Mucosa of rectum (tissue), 2 donors: ENCODE measurements around the gene OR5K3.
"Not testable (repeated sequence)": the region's sequence is repeated elsewhere in the genome, so short reads cannot be mapped to it uniquely, and the experiment has no call there.

Experiments
- H3K27ac ChIP-seq, 2 donors: one replicate each; pipeline ENCODE4 v1.7.0; 2013; ENCODE audit warnings: inconsistent platforms in 2 of 2, low read depth in 2 of 2, low read length in 2 of 2
- H3K27me3 ChIP-seq, 2 donors: one replicate each; pipeline ENCODE4 v1.7.0; 2013; ENCODE audit warnings: low read length in 2 of 2; ENCODE audit not compliant: control insufficient read depth in 2 of 2, insufficient read depth in 2 of 2
- H3K36me3 ChIP-seq, 2 donors: one replicate each; pipeline ENCODE4 v1.7.0; 2013; ENCODE audit warnings: low read length in 2 of 2; ENCODE audit not compliant: control insufficient read depth in 2 of 2, insufficient read depth in 2 of 2
- H3K4me1 ChIP-seq, 2 donors: one replicate each; pipeline ENCODE4 v1.7.0; 2013; ENCODE audit warnings: low read length in 2 of 2, mild to moderate bottlenecking in 1 of 2; ENCODE audit not compliant: control insufficient read depth in 2 of 2, insufficient read depth in 2 of 2
- H3K4me3 ChIP-seq, 2 donors: one replicate each; pipeline ENCODE4 v1.7.0; 2013; ENCODE audit warnings: low read length in 2 of 2
- H3K9ac ChIP-seq, 2 donors: one replicate each; pipeline ENCODE4 v1.7.0; 2013; ENCODE audit warnings: low read length in 2 of 2, low read depth in 1 of 2, mild to moderate bottlenecking in 1 of 2
- H3K9me3 ChIP-seq, 2 donors: one replicate each; pipeline ENCODE4 v1.7.0; 2013; ENCODE audit warnings: low read length in 2 of 2; ENCODE audit not compliant: control insufficient read depth in 2 of 2
- donor health status: healthy.
- donor health status: Normal muscosa, but diverticular disease.

The OR5K3 gene

GRCh38 chr3:98367464-98368246, 22.8 kb upstream of the OR5K3 start:
- H3K36me3 ChIP-seq = no peaks in the 10 kb centered on the region
- H3K4me3 ChIP-seq = no peak overlapping the region
- no peaks in the 10 kb centered on the region for H3K4me1 ChIP-seq
- H3K27me3 ChIP-seq = no peaks in the 10 kb centered on the region
- no peaks in the 10 kb centered on the region for H3K9me3 ChIP-seq
- no peak overlapping the region for H3K9ac ChIP-seq
- H3K27ac ChIP-seq = no peak overlapping the region

GRCh38 chr3:98371186-98371585, 19.3 kb upstream of the OR5K3 start:
- Histone ChIP-seq H3K4me1 (no peaks in the 10 kb centered on the region), H3K27ac (no peak overlapping the region), H3K9me3 (no peaks in the 10 kb centered on the region), H3K27me3 (no peaks in the 10 kb centered on the region), H3K4me3 (no peak overlapping the region), H3K36me3 (no peaks in the 10 kb centered on the region), H3K9ac (no peak overlapping the region)

- Histone ChIP-seq H3K4me1 (no peaks in the 10 kb centered on the region), H3K4me3 (no peak overlapping the region), H3K9ac (no peak overlapping the region), H3K36me3 (no peaks in the 10 kb centered on the region), H3K9me3 (no peaks in the 10 kb centered on the region), H3K27ac (no peak overlapping the region), H3K27me3 (no peaks in the 10 kb centered on the region)
Measured at GRCh38 chr3:98371853-98372252, 18.6 kb upstream of the OR5K3 start.

- no peak overlapping the region for H3K9ac ChIP-seq
- no peaks in the 10 kb centered on the region for H3K36me3 ChIP-seq
- no peak overlapping the region for H3K4me3 ChIP-seq
- H3K27me3 ChIP-seq = no peaks in the 10 kb centered on the region
- H3K27ac ChIP-seq = no peak overlapping the region
- H3K4me1 ChIP-seq = no peaks in the 10 kb centered on the region
- no peaks in the 10 kb centered on the region for H3K9me3 ChIP-seq
Measured at GRCh38 chr3:98372445-98372844, 18.0 kb upstream of the OR5K3 start.

- Histone ChIP-seq H3K9ac (no peak overlapping the region), H3K9me3 (no peaks in the 10 kb centered on the region), H3K27me3 (no peaks in the 10 kb centered on the region), H3K4me3 (no peak overlapping the region), H3K4me1 (no peaks in the 10 kb centered on the region), H3K27ac (no peak overlapping the region), H3K36me3 (no peaks in the 10 kb centered on the region)
Measured at GRCh38 chr3:98376631-98377030, 13.8 kb upstream of the OR5K3 start.

- Histone ChIP-seq H3K4me1 (no peaks in the 10 kb centered on the region), H3K27me3 (no peaks in the 10 kb centered on the region), H3K36me3 (no peaks in the 10 kb centered on the region), H3K27ac (no peak overlapping the region), H3K9me3 (no peaks in the 10 kb centered on the region), H3K4me3 (no peak overlapping the region), H3K9ac (no peak overlapping the region)
Measured at GRCh38 chr3:98388147-98388546, 2.3 kb upstream of the OR5K3 start.

- Histone ChIP-seq H3K27ac (no peak overlapping the region), H3K9ac (no peak overlapping the region), H3K4me3 (no peak overlapping the region), H3K4me1 (no peaks in the 10 kb centered on the region), H3K27me3 (no peaks in the 10 kb centered on the region), H3K36me3 (no peaks in the 10 kb centered on the region), H3K9me3 (peaks cover 0 to 2% of the 10 kb centered on the region in 2 donors)
Measured at GRCh38 chr3:98395101-98395500, 4.6 kb downstream of the OR5K3 start.

GRCh38 chr3:98396482-98396881, 6.0 kb downstream of the OR5K3 start:
- H3K27me3 ChIP-seq, H3K4me3 ChIP-seq, H3K36me3 ChIP-seq, H3K9me3 ChIP-seq, H3K27ac ChIP-seq, H3K4me1 ChIP-seq, H3K9ac ChIP-seq: not testable (repeated sequence)

- Histone ChIP-seq H3K4me3 (no peak overlapping the region), H3K4me1 (no peaks in the 10 kb centered on the region), H3K9ac (no peak overlapping the region), H3K27ac (no peak overlapping the region), H3K9me3 (peaks cover 0 to 7% of the 10 kb centered on the region in 2 donors), H3K27me3 (no peaks in the 10 kb centered on the region), H3K36me3 (no peaks in the 10 kb centered on the region)
Measured at GRCh38 chr3:98398513-98398912, 8.0 kb downstream of the OR5K3 start.

GRCh38 chr3:98402507-98402906, 12.0 kb downstream of the OR5K3 start:
- no peak overlapping the region for H3K27ac ChIP-seq
- no peaks in the 10 kb centered on the region for H3K36me3 ChIP-seq
- peaks cover 0 to 7% of the 10 kb centered on the region in 2 donors for H3K9me3 ChIP-seq
- no peak overlapping the region for H3K4me3 ChIP-seq
- no peak overlapping the region for H3K9ac ChIP-seq
- H3K4me1 ChIP-seq = no peaks in the 10 kb centered on the region
- no peaks in the 10 kb centered on the region for H3K27me3 ChIP-seq
